GM23338 (cell line): ENCODE data around the gene VAMP3.

Source experiments
- CTCF ChIP-seq, 2 experiments: fragments of 200-600 bp in 1 of 2; sonication (generic) in 1 of 2; conservative IDR thresholded peaks; 2 replicates each; pipeline versions ENCODE4 v1.5.1 to v1.6.1; 2016 to 2017; ENCODE audit warnings: antibody characterized with exemption in 2 of 2, low read depth in 2 of 2, mild to moderate bottlenecking in 2 of 2, moderate library complexity in 1 of 2
- EZH2 ChIP-seq: fragments of 200-600 bp; sonication (generic); IDR thresholded peaks from one replicate; pipeline ENCODE4 v1.8.0; 2017; ENCODE audit warnings: antibody characterized with exemption, mild to moderate bottlenecking, low read depth; ENCODE audit not compliant: unreplicated experiment
- JUNB ChIP-seq: IDR thresholded peaks from one replicate; pipeline ENCODE4 v1.6.1; 2016; ENCODE audit warnings: antibody characterized with exemption; ENCODE audit not compliant: unreplicated experiment
- POLR2AphosphoS5 ChIP-seq: IDR thresholded peaks from 2 replicates; pipeline ENCODE4 v1.6.1; 2016; ENCODE audit warnings: antibody characterized with exemption, low read depth
- REST ChIP-seq: IDR thresholded peaks from one replicate; pipeline ENCODE4 v1.6.1; 2018; ENCODE audit warnings: antibody characterized with exemption; ENCODE audit not compliant: unreplicated experiment

GRCh38 chr1:7805460-7805859 lies 34.4 kb downstream of the VAMP3 start:
- no peak for TF ChIP-seq EZH2
- TF ChIP-seq CTCF (conservative IDR thresholded peaks at IDR 0.05; ENCODE audit: low read depth in 2 of 2): no peak
- TF ChIP-seq POLR2AphosphoS5: no peak
- TF ChIP-seq JUNB: no peak
- no peak for TF ChIP-seq REST
